Gastrocnemius medialis (tissue), 4 donors: ENCODE results near the gene FAM89A.

Source experiments
- CTCF ChIP-seq, 5 experiments: fragments of 450-650 bp in 3 of 5; fragments of 200-600 bp in 2 of 5; sonication (generic) in 2 of 5; IDR thresholded peaks in 4 of 5; conservative IDR thresholded peaks in 1 of 5; 1 replicate in 4 of 5; 2 replicates in 1 of 5; pipeline ENCODE4 v1.5.1; 2016 to 2019; ENCODE audit warnings: antibody characterized with exemption in 5 of 5, mild to moderate bottlenecking in 3 of 5, moderate library complexity in 3 of 5
- POLR2A ChIP-seq, 2 donors: fragments of 450-650 bp; IDR thresholded peaks; one replicate each; pipeline ENCODE4 v1.6.1; 2017; ENCODE audit warnings: antibody characterized with exemption in 2 of 2, mild to moderate bottlenecking in 2 of 2, moderate library complexity in 2 of 2

- TF ChIP-seq POLR2A (IDR thresholded peaks at IDR 0.05) (no peak), CTCF (IDR thresholded peaks at IDR 0.05 in 4 of 5, conservative IDR thresholded peaks at IDR 0.05 in 1 of 5) (no peak)
Observed at GRCh38 chr1:230977761-230978490, 62.1 kb downstream of the FAM89A start.
